Measurements from ENCODE around the gene HS6ST2. TPM values are rescaled to one million over a fixed set of nuclear protein-coding genes. Genes with fewer than 3 reads are reported as not detected.

Gene HS6ST2
- polyA plus RNA-seq, 1 of the 3 experiments (the other 2 are of a cell fraction): 0.05 TPM

GRCh38 chrX:132833373-132833772 is 125.1 kb downstream of the HS6ST2 start:
- Histone ChIP-seq H3K79me2 (ENCODE audit: insufficient read depth) (no peaks in the 10 kb centered on the region), H3K4me1 (ENCODE audit: control insufficient read depth in 1 of 2, insufficient read depth in 2 of 2, low read depth in 1 of 2, low read length in 1 of 2) (peaks cover 0 to 12% of the 10 kb centered on the region in 2 experiments; a peak in 1 of 4 replicates), H3K9me2 (no peaks in the 10 kb centered on the region), H3K27me3 (ENCODE audit: insufficient read depth) (peaks cover 3% of the 10 kb centered on the region; the same call in 1 of the 2 replicates), H3K9me3 (no peaks in the 10 kb centered on the region), H3K4me3 (ENCODE audit: low read depth in 2 of 2, low read length in 1 of 2) (no peak overlapping the region), H4K20me1 (ENCODE audit: insufficient read depth) (no peaks in the 10 kb centered on the region), H3K9ac (no peak overlapping the region), H3K36me3 (replicated peaks in 1 of 2; ENCODE audit: control insufficient read depth in 1 of 2, insufficient read depth in 2 of 2, low read length in 1 of 2) (no peaks in the 10 kb centered on the region), H3F3A (replicated peaks; ENCODE audit: insufficient read depth) (no peaks in the 10 kb centered on the region), H3K27ac (ENCODE audit: low read depth in 2 of 2, low read length in 1 of 2) (no peak overlapping the region), H2AFZ (ENCODE audit: low read depth) (no peak overlapping the region), H3K4me2 (no peak overlapping the region)
- DNase-seq: peak; percentile 1
- WGBS (ENCODE audit: low lambda C conversion rate): 7% methylated on average over 2 of the region's 2 CpGs
- CTCF ChIA-PET: interaction anchor here (2.0 kb wide), 1 partner anchor 11 kb away, joined by 8 read pairs; no protein-coding TSS in a partner anchor
- POLR2A ChIA-PET: no interaction called here
- TF ChIP-seq POLR2AphosphoS5 (IDR thresholded peaks at IDR 0.05; ENCODE audit: low read depth, low read length) (no peak), RFX5 (IDR thresholded peaks at IDR 0.05; ENCODE audit: low read length) (no peak), RCOR1 (IDR thresholded peaks at IDR 0.05; ENCODE audit: low read length) (peak; percentile 21; the same call in 1 of the 2 replicates), GATA2 (CRISPR knock-in tag; IDR thresholded peaks at IDR 0.05) (peak; percentile 44)

- no peak for TF ChIP-seq FOSL2 (IDR thresholded peaks at IDR 0.05; ENCODE audit: borderline replicate concordance, low read depth)
- no peak for TF ChIP-seq MEF2A (IDR thresholded peaks at IDR 0.05; ENCODE audit: borderline replicate concordance, low read depth)
- no peaks in the 10 kb centered on the region for H3K9me2 ChIP-seq
- H3K79me2 ChIP-seq (ENCODE audit: insufficient read depth): no peaks in the 10 kb centered on the region
- 27% methylated on average over 8 of the region's 8 CpGs for WGBS (ENCODE audit: low lambda C conversion rate)
- no peaks in the 10 kb centered on the region for H3K36me3 ChIP-seq (replicated peaks in 1 of 2; ENCODE audit: control insufficient read depth in 1 of 2, insufficient read depth in 2 of 2, low read length in 1 of 2)
- CTCF ChIA-PET: interaction anchor here (2.0 kb wide), 1 partner anchor 9 kb away, joined by 8 read pairs; no protein-coding TSS in a partner anchor
- H3K4me1 ChIP-seq (ENCODE audit: control insufficient read depth in 1 of 2, insufficient read depth in 2 of 2, low read depth in 1 of 2, low read length in 1 of 2): peaks cover 0 to 5% of the 10 kb centered on the region in 2 experiments; a peak in 1 of 4 replicates
- POLR2A ChIA-PET: interaction anchor here (0.6 kb wide), 1 partner anchor 449 kb away, joined by 3 read pairs; no protein-coding TSS in a partner anchor
- no peak overlapping the region for H3K4me2 ChIP-seq
- H3K9ac ChIP-seq: no peak overlapping the region
- no peak overlapping the region for H3K4me3 ChIP-seq (ENCODE audit: low read depth in 2 of 2, low read length in 1 of 2)
- H3K9me3 ChIP-seq: no peaks in the 10 kb centered on the region
- H3K27me3 ChIP-seq (ENCODE audit: insufficient read depth): peaks cover 3% of the 10 kb centered on the region; the same call in 1 of the 2 replicates
- no peaks in the 10 kb centered on the region for H3F3A ChIP-seq (replicated peaks; ENCODE audit: insufficient read depth)
- H2AFZ ChIP-seq (ENCODE audit: low read depth): no peak overlapping the region
- H4K20me1 ChIP-seq (ENCODE audit: insufficient read depth): no peaks in the 10 kb centered on the region
- DNase-seq: no peak
- no peak overlapping the region for H3K27ac ChIP-seq (ENCODE audit: low read depth in 2 of 2, low read length in 1 of 2)
Observed at GRCh38 chrX:132831336-132831973, 127.0 kb downstream of the HS6ST2 start.

DNA sequence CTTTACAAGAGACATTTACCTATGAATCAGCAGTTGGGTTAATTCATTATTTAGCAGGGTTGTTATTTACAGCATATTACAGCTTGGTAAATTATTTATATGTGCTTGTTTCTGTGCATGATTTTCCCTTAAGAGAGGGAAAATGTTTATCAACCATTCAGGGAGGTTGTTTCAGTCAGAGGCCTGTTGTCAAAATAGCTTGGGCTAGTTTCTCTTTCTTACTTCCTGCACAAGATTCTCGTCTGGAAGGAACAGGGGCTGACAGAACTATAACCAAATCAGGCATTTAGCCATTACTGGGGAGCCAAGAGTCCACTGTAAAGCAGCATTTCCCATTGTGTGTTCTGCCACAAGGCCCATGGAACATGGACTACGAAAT is 135.8 kb downstream of the HS6ST2 start:
- H3K9me2 ChIP-seq: no peaks in the 10 kb centered on the region
- no peak overlapping the region for H3K9ac ChIP-seq
- no peak overlapping the region for H3K27ac ChIP-seq (ENCODE audit: low read depth in 2 of 2, low read length in 1 of 2)
- DNase-seq: no peak
- WGBS (ENCODE audit: low lambda C conversion rate): 4% methylated on average over 2 of the region's 2 CpGs
- H3F3A ChIP-seq (replicated peaks; ENCODE audit: insufficient read depth): no peaks in the 10 kb centered on the region
- no peaks in the 10 kb centered on the region for H3K79me2 ChIP-seq (ENCODE audit: insufficient read depth)
- H2AFZ ChIP-seq (ENCODE audit: low read depth): no peak overlapping the region
- no peaks in the 10 kb centered on the region; the same call in 1 of the 2 replicates for H3K27me3 ChIP-seq (ENCODE audit: insufficient read depth)
- no peak overlapping the region for H3K4me3 ChIP-seq (ENCODE audit: low read depth in 2 of 2, low read length in 1 of 2)
- H3K4me2 ChIP-seq: no peak overlapping the region
- H3K9me3 ChIP-seq: no peaks in the 10 kb centered on the region
- POLR2A ChIA-PET: no interaction called here
- H4K20me1 ChIP-seq (ENCODE audit: insufficient read depth): no peaks in the 10 kb centered on the region
- CTCF ChIA-PET: interaction anchor here (1.0 to 2.6 kb wide), 4 partner anchors 10 to 127 kb away, joined by 3 to 8 read pairs (median 4); no protein-coding TSS in a partner anchor
- H3K4me1 ChIP-seq (ENCODE audit: control insufficient read depth in 1 of 2, insufficient read depth in 2 of 2, low read depth in 1 of 2, low read length in 1 of 2): no peaks in the 10 kb centered on the region; a peak in 1 of 4 replicates
- no peaks in the 10 kb centered on the region for H3K36me3 ChIP-seq (replicated peaks in 1 of 2; ENCODE audit: control insufficient read depth in 1 of 2, insufficient read depth in 2 of 2, low read length in 1 of 2)
- TF ChIP-seq SIN3A (IDR thresholded peaks at IDR 0.05; ENCODE audit: borderline replicate concordance, low read depth, low read length) (no peak), SMC3 (IDR thresholded peaks at IDR 0.05; ENCODE audit: low read depth, low read length) (no peak), MEF2A (IDR thresholded peaks at IDR 0.05; ENCODE audit: borderline replicate concordance, low read depth) (no peak), RAD21 (IDR thresholded peaks at IDR 0.05; ENCODE audit: low read length) (no peak), NRF1 (IDR thresholded peaks at IDR 0.05; ENCODE audit: low read depth, low read length) (no peak), FOSL2 (IDR thresholded peaks at IDR 0.05; ENCODE audit: borderline replicate concordance, low read depth) (no peak), YY1 (IDR thresholded peaks at IDR 0.05; ENCODE audit: low read depth) (no peak), EZH2phosphoT487 (IDR thresholded peaks at IDR 0.05; ENCODE audit: borderline replicate concordance, low read depth) (no peak), ELF1 (IDR thresholded peaks at IDR 0.05) (no peak), FOXJ3 (CRISPR knock-in tag; IDR thresholded peaks at IDR 0.05) (no peak), POLR2AphosphoS5 (IDR thresholded peaks at IDR 0.05; ENCODE audit: low read depth, low read length) (no peak), RCOR1 (IDR thresholded peaks at IDR 0.05; ENCODE audit: low read length) (no peak), MXI1 (IDR thresholded peaks at IDR 0.05; ENCODE audit: low read depth, low read length) (no peak), JUND (IDR thresholded peaks at IDR 0.05) (no peak), RXRA (IDR thresholded peaks at IDR 0.05; ENCODE audit: borderline replicate concordance, low read depth) (no peak), TAF1 (IDR thresholded peaks at IDR 0.05; ENCODE audit: borderline replicate concordance, low read depth, low read length) (no peak), GATA2 (CRISPR knock-in tag; IDR thresholded peaks at IDR 0.05) (no peak)
- TF ChIP-seq, protein P1, sequence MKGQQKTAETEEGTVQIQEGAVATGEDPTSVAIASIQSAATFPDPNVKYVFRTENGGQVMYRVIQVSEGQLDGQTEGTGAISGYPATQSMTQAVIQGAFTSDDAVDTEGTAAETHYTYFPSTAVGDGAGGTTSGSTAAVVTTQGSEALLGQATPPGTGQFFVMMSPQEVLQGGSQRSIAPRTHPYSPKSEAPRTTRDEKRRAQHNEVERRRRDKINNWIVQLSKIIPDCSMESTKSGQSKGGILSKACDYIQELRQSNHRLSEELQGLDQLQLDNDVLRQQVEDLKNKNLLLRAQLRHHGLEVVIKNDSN (IDR thresholded peaks at IDR 0.05; ENCODE audit: borderline replicate concordance, low read depth): no peak
- TF ChIP-seq, protein P2, sequence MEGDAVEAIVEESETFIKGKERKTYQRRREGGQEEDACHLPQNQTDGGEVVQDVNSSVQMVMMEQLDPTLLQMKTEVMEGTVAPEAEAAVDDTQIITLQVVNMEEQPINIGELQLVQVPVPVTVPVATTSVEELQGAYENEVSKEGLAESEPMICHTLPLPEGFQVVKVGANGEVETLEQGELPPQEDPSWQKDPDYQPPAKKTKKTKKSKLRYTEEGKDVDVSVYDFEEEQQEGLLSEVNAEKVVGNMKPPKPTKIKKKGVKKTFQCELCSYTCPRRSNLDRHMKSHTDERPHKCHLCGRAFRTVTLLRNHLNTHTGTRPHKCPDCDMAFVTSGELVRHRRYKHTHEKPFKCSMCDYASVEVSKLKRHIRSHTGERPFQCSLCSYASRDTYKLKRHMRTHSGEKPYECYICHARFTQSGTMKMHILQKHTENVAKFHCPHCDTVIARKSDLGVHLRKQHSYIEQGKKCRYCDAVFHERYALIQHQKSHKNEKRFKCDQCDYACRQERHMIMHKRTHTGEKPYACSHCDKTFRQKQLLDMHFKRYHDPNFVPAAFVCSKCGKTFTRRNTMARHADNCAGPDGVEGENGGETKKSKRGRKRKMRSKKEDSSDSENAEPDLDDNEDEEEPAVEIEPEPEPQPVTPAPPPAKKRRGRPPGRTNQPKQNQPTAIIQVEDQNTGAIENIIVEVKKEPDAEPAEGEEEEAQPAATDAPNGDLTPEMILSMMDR (IDR thresholded peaks at IDR 0.05): no peak

All from SK-N-SH (cell line).